IPS-15b (cell line): ENCODE results near the gene NIT2.
"Not testable (repeated sequence)": the region's sequence is repeated elsewhere in the genome, so short reads cannot be mapped to it uniquely, and the experiment has no call there.

Source experiments
- H3K27me3 ChIP-seq: one replicate; pipeline ENCODE4 v1.6.1; 2013; ENCODE audit warnings: low read length; ENCODE audit not compliant: control insufficient read depth, insufficient read depth
- H3K36me3 ChIP-seq: one replicate; pipeline ENCODE4 v1.6.1; 2013; ENCODE audit warnings: low read length; ENCODE audit not compliant: control insufficient read depth, insufficient read depth
- H3K4me1 ChIP-seq: one replicate; pipeline ENCODE4 v1.6.1; 2013; ENCODE audit warnings: mild to moderate bottlenecking, low read length; ENCODE audit not compliant: control insufficient read depth, insufficient read depth
- H3K4me3 ChIP-seq: one replicate; pipeline ENCODE4 v1.5.1; 2013; ENCODE audit warnings: low read depth, low read length
- H3K9ac ChIP-seq: one replicate; pipeline ENCODE4 v1.6.1; 2013; ENCODE audit warnings: low read depth, mild to moderate bottlenecking, low read length
- H3K9me3 ChIP-seq: one replicate; pipeline ENCODE4 v1.6.1; 2013; ENCODE audit warnings: mild to moderate bottlenecking, low read length; ENCODE audit not compliant: control insufficient read depth, insufficient read depth

Gene NIT2

GRCh38 chr3:100339786-100340185 is 5.2 kb downstream of the NIT2 start:
- Histone ChIP-seq H3K4me1 (no peaks in the 10 kb centered on the region), H3K36me3 (peaks cover 5% of the 10 kb centered on the region), H3K9me3 (no peaks in the 10 kb centered on the region), H3K4me3 (no peak overlapping the region), H3K27me3 (no peaks in the 10 kb centered on the region), H3K9ac (no peak overlapping the region)

GRCh38 chr3:100340527-100340926 is 6.0 kb downstream of the NIT2 start:
- H3K36me3 ChIP-seq, result peaks cover 5% of the 10 kb centered on the region
- no peaks in the 10 kb centered on the region for H3K27me3 ChIP-seq
- H3K4me1 ChIP-seq, result no peaks in the 10 kb centered on the region
- H3K9ac ChIP-seq, result no peak overlapping the region
- H3K4me3 ChIP-seq, result no peak overlapping the region
- H3K9me3 ChIP-seq, result no peaks in the 10 kb centered on the region

- H3K4me1 ChIP-seq, result no peaks in the 10 kb centered on the region
- no peaks in the 10 kb centered on the region for H3K27me3 ChIP-seq
- no peak overlapping the region for H3K4me3 ChIP-seq
- H3K36me3 ChIP-seq, result peaks cover 14% of the 10 kb centered on the region
- no peaks in the 10 kb centered on the region for H3K9me3 ChIP-seq
- H3K9ac ChIP-seq, result no peak overlapping the region
Measured at GRCh38 chr3:100348727-100349126, 14.2 kb downstream of the NIT2 start.

GRCh38 chr3:100351770-100352169 is 17.2 kb downstream of the NIT2 start:
- H3K4me1 ChIP-seq, H3K4me3 ChIP-seq, H3K9ac ChIP-seq, H3K27me3 ChIP-seq, H3K9me3 ChIP-seq: not testable (repeated sequence)
- H3K36me3 ChIP-seq, result peaks cover 15% of the 10 kb centered on the region

GRCh38 chr3:100352296-100353231 is 18.0 kb downstream of the NIT2 start:
- H3K36me3 ChIP-seq, result peaks cover 15% of the 10 kb centered on the region
- no peak overlapping the region for H3K4me3 ChIP-seq
- no peak overlapping the region for H3K9ac ChIP-seq
- H3K27me3 ChIP-seq, result no peaks in the 10 kb centered on the region
- no peaks in the 10 kb centered on the region for H3K4me1 ChIP-seq
- H3K9me3 ChIP-seq, result no peaks in the 10 kb centered on the region

GRCh38 chr3:100354850-100355249 is 20.3 kb downstream of the NIT2 start:
- no peaks in the 10 kb centered on the region for H3K27me3 ChIP-seq
- no peak overlapping the region for H3K4me3 ChIP-seq
- no peaks in the 10 kb centered on the region for H3K9me3 ChIP-seq
- no peaks in the 10 kb centered on the region for H3K4me1 ChIP-seq
- H3K9ac ChIP-seq, result no peak overlapping the region
- H3K36me3 ChIP-seq, result peaks cover 11% of the 10 kb centered on the region

- H3K4me3 ChIP-seq, result no peak overlapping the region
- H3K36me3 ChIP-seq, result peaks cover 6% of the 10 kb centered on the region
- H3K9me3 ChIP-seq, result no peaks in the 10 kb centered on the region
- H3K4me1 ChIP-seq, result no peaks in the 10 kb centered on the region
- no peaks in the 10 kb centered on the region for H3K27me3 ChIP-seq
- no peak overlapping the region for H3K9ac ChIP-seq
Measured at GRCh38 chr3:100358413-100358812, 23.9 kb downstream of the NIT2 start.

- H3K27me3 ChIP-seq, result no peaks in the 10 kb centered on the region
- peaks cover 6% of the 10 kb centered on the region for H3K36me3 ChIP-seq
- H3K4me3 ChIP-seq, result no peak overlapping the region
- no peaks in the 10 kb centered on the region for H3K4me1 ChIP-seq
- H3K9me3 ChIP-seq, result no peaks in the 10 kb centered on the region
- no peak overlapping the region for H3K9ac ChIP-seq
Measured at GRCh38 chr3:100359035-100359434, 24.5 kb downstream of the NIT2 start.

GRCh38 chr3:100360757-100361496 is 26.4 kb downstream of the NIT2 start:
- Histone ChIP-seq H3K9ac (no peak overlapping the region), H3K9me3 (no peaks in the 10 kb centered on the region), H3K4me1 (no peaks in the 10 kb centered on the region), H3K36me3 (peaks cover 6% of the 10 kb centered on the region), H3K4me3 (no peak overlapping the region), H3K27me3 (no peaks in the 10 kb centered on the region)

GRCh38 chr3:100361897-100362296 is 27.3 kb downstream of the NIT2 start:
- Histone ChIP-seq H3K4me3 (no peak overlapping the region), H3K4me1 (no peaks in the 10 kb centered on the region), H3K9me3 (no peaks in the 10 kb centered on the region), H3K9ac (no peak overlapping the region), H3K36me3 (peaks cover 4% of the 10 kb centered on the region), H3K27me3 (no peaks in the 10 kb centered on the region)

- Histone ChIP-seq H3K4me1 (no peaks in the 10 kb centered on the region), H3K36me3 (peaks cover 4% of the 10 kb centered on the region), H3K9me3 (no peaks in the 10 kb centered on the region), H3K27me3 (no peaks in the 10 kb centered on the region), H3K4me3 (no peak overlapping the region), H3K9ac (no peak overlapping the region)
Measured at GRCh38 chr3:100364421-100364820, 29.9 kb downstream of the NIT2 start.

- no peak overlapping the region for H3K9ac ChIP-seq
- no peaks in the 10 kb centered on the region for H3K4me1 ChIP-seq
- no peaks in the 10 kb centered on the region for H3K9me3 ChIP-seq
- H3K4me3 ChIP-seq, result no peak overlapping the region
- peaks cover 6% of the 10 kb centered on the region for H3K36me3 ChIP-seq
- H3K27me3 ChIP-seq, result no peaks in the 10 kb centered on the region
Measured at GRCh38 chr3:100366424-100366823, 31.9 kb downstream of the NIT2 start.
